AG20443 (cell line): ENCODE measurements around the gene BRAF.
"Not testable (repeated sequence)": the region's sequence is repeated elsewhere in the genome, so short reads cannot be mapped to it uniquely, and the experiment has no call there.

Source experiments
- DNase-seq: peaks from one replicate; pipeline ENCODE4 v3.0.0; 2012; ENCODE audit warnings: low spot score, mixed read lengths

Gene BRAF

DNA sequence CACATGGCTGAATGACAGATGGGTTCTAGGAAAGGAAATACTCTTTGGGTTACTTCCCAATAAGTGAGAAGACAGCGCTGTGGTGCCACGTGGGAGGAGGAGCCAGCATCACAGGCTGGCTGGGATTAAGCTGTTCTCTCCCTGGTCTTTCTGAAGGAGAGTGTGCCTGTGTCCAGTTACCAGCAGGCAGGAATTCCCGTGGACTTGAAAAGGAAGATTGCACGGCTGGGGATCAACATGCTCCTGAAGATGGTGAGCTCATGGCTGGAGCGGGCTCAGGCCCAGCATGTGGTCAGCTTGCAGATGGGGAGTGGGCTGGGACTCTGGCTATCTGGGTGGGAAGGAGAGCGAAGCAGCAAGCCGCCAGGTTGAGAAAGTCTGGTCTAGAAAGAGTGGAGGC, 243.8 kb downstream of the BRAF start:
- DNase-seq, result no peak

- no peak for DNase-seq
Measured at GRCh38 chr7:140679186-140679585, 245.5 kb downstream of the BRAF start.

DNA sequence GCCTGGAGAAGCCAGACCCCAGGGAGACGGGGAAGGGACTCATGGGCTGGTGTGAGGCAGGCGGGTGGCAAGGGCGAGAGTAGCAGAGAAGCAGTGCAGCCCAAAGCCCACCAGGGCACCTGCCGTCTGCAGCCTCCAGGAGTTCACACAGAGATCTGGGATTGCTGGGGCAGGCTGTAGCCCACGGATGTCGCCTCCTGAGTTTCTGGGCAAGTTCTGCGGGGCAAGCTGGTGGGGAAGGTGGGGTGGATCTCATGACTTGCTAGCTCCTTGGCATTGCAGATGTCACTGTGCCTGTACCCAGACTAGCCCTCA, 246.0 kb downstream of the BRAF start:
- no peak for DNase-seq

DNA sequence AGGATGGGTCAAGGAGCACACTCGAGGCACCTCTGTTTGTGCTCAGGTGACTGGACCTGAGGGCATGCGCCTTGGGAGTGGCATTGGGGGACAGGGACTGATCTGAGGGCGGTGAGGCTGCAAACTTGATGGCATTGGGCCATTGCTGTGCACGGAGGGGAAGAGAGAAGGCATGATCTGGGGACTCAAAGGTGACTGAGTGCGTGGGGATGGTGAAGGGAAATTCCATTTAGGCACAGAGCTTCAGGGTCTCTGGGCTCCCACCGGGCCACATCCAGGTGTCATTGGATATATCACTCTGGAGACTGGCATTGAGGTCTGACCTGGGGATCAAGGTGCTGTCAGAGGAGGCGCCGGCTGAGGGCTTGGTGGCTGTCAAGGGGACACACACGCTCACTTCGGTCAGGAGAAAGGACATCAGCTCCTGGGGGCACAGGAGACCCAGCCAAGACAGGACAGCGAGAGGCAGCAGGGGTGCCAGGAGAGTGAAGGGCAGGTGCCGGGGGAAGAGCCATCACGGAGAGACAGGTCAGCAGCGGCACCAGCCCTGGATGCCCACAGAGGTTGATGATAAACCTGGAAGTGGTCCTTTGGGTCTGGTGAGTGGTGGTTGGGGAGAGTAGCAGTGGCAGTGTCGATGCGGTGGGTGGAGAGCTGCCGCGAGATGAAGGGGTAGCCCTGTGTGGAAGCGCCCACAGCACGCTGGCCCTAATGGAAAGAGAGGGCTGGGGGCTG, 246.5 kb downstream of the BRAF start:
- no peak for DNase-seq

DNA sequence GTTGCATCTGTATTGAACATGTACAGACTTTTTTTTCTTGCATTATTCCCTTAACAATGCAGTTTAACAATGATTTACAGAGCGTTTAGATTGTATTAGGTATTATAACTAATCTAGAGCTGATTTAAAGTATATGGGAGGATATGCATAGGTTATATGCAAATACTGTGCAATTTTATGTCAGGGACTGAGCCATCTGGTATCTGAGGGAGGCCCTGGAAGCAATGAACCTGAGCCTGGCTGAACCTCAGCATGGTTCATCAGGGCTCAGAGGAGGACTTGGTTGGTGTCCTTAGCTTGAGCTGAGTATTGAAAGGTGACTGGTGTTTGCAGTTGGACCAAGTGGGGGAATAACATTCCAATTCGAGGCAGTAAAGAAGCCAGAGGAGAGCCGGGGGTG, 247.2 kb downstream of the BRAF start:
- no peak for DNase-seq

DNA sequence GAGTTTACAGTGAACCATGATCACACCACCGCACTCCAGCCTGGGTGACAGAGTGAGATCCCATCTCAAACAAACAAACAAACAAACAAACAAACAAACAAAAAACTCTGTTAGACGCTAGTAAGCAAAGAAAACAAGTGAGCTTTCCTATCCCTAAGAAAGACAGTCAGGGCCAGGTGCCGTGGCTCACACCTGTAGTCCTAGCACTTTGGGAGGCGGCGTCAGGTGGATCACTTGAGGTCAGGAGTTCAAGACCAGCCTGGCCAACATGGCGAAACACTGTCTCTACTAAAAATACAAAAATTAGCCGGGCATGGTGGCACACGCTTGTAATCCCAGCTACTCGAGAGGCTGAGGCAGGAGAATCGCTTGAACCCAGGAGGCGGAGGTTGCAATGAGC, 247.8 kb downstream of the BRAF start:
- not testable (repeated sequence) for DNase-seq

DNA sequence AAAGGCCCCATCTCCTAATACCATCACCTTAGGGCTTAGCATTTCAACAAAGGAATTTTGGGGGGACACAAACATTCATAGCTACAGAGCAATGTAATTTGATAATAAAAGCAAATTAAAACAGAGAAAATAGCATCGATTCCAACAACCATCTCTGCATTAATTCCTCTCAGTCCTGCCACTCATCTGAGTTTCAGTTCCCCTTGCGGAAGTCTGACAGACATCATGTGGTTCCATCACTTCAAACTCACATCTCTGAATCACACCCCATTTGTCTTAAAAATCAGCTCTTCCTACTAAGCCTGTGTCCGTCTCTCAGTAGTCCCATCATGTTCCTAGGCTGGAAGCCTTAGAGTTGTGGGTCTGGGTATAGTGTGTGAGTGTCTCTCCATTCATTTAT, 248.4 kb downstream of the BRAF start:
- no peak for DNase-seq

- no peak for DNase-seq
Measured at GRCh38 chr7:140675726-140676125, 249.0 kb downstream of the BRAF start.

DNA sequence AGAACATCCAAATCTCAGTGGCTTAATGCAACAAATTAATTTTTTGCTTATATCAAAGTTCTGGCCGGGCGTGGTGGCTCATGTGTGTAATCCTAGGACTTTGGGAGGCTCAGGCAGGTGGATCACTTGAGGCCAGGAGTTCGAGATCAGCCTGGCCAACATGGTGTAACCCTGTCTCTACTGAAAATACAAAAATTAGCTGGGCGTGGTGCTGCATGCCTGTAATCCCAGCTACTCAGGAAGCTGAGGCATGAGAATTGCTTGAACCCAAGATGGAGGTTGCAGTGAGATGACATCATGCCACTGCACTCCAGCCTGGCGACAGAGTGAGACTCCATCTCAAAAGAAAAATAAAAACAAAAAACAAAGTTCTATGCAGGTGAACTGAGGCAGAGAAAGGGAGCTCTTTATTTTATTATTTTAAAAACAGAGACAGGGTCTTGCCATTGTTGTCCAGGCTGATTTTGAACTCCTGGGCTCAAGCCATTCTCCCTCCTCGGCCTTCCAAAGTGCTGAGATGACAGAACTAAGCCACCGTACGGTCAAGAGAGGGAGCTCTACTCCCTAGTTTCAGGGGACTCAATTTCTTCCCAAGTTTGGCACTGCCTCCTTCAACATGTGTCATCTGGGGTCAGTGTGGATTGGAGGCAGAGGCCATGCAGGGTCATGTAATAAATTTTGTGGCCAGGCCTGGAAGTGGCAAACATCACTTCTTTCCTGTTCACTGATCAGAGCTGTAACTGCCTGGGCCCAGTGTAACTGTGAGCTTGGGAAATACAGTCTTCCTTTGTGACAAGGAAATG, 249.6 kb downstream of the BRAF start:
- DNase-seq, result peak; percentile 82

DNA sequence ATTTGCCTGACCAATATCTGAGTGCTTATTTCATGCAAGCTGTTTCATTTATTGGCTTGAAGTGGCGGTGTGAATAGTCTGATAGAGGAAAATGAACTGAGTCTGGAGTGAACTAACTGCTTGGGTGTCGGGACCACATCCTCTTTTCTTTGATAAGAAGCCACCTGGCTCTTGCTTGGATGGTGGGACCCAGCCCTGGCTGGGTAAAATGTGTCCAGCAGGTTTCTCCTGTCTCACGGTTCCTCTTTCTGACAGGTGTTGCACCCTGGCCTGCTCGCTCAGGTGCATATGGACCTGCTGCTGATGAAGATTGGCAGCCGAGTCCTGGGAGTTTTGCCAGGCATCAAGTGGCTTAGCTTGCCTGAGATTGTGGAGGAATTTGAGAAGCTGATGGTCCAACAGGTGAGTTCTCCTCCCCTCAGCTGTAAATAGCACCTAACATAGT, 250.4 kb downstream of the BRAF start:
- DNase-seq, result no peak

DNA sequence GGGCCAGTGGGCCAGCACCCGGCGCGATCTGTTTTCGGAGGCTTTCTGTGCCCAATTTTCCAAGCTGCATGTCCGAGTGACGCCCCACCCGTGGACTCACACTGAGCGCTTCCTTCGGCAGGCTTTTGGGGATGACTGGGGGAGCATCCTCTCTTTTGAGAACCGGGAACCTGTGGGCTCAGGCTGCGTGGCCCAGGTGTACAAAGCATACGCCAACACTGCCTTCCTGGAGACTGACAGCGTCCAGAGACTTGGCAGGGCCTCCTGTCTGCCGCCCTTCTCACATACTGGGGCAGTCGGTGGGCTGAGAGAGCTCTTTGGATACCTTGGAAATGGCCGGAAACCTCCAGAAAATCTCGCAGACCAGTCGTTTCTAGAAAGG, 251.0 kb downstream of the BRAF start:
- peak; percentile 35 for DNase-seq

GRCh38 chr7:140673063-140673773, 251.5 kb downstream of the BRAF start:
- DNase-seq, result peak; percentile 59

DNA sequence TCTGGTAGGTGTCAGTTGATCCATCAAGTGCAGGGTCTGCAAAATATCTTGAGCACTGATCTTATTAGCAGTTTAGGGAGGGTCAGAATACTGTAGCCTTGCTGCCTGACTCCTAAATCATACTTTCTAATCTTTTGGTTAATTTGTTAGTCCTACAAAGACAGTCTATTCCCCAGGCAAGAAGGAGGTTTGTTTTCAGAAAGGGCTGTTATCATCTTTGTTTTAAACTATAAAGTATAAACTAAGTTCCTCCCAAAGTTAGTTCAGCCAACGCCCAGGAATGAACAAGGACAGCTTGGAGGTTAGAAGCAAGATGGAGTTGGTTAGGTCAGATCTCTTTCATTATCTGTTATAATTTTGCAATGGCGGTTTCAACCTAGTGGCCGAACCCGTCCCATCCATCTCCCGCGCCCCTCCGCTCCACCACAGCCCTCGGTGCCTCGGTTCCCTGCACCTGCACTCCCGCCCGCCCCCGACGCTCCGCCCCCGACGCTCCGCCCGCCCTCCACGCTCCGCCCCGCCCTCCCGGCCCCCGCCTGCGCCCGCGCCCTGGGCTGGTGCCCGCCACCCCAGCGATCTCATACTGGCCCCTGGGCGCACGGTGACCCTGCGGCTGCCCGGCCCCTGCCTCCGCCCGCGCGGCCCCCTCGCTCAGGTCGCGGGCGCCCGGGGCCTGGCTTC, 252.2 kb downstream of the BRAF start, which contains the start of gene ADCK2:
Gene ADCK2 (plus strand): TSS at position 564 of the 681 bp plus-strand sequence. CDS start 386 bp downstream, outside the sequence.
- DNase-seq, result peak; percentile 95

- DNase-seq, result no peak
Measured at GRCh38 chr7:140671966-140672365, 252.8 kb downstream of the BRAF start.

- DNase-seq, result no peak
Measured at GRCh38 chr7:140670343-140670935, 254.3 kb downstream of the BRAF start.

- not testable (repeated sequence) for DNase-seq
Measured at GRCh38 chr7:140669862-140670261, 254.9 kb downstream of the BRAF start.

DNA sequence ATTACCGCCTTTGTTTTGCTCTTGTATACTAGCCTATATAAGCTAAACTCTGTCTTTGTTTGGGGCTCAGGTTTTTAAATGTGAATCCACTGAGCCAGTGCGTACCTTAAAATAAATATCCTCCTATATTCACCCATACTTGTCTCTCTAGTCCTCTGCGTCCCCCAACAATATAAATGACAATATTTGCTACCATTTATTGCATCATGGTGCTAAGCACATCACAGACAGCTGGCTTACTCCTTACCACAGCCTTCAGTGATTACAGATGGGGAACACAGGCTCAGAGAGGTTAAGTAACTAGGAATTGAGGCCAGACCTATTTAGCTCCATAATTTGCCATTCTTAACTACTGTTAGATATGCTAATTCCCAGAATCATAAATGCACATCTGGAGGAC, 255.4 kb downstream of the BRAF start:
- no peak for DNase-seq
